ENCODE data around the gene WBP1L.

- TF ChIP-seq POLR2A (IDR thresholded peaks at IDR 0.05; ENCODE audit: low read length) (no peak), GATA1 (IDR thresholded peaks at IDR 0.05; ENCODE audit: low read depth, low read length) (no peak)
Measured at GRCh38 chr10:102718220-102718619, 25.5 kb upstream of the WBP1L start.

Data from erythroblast (primary cell).